Heart left ventricle (tissue), 16 donors: ENCODE results near the gene UTY. TPM values are rescaled to one million over a fixed set of nuclear protein-coding genes. Genes with fewer than 3 reads are reported as not detected.

Experiments
- ATAC-seq, 4 donors: fragments of 200-7000 bp; cut with Tn5 transposase; one replicate each; pipeline ENCODE4 v1.9.1; 2020 to 2022; ENCODE audit warnings: moderate library complexity in 4 of 4, mild to moderate bottlenecking in 3 of 4, moderate number of reproducible peaks in 1 of 4
- DNase-seq, 5 donors: peaks; one replicate each; pipeline ENCODE4 v3.0.0-alpha.2; 2020
- H3K27ac ChIP-seq, 12 donors: fragments of 200-600 bp; sonication (generic) in 4 of 12; one replicate each; pipeline versions ENCODE4 v1.5.0 to v1.8.0; 2016 to 2022; ENCODE audit warnings: mild to moderate bottlenecking in 2 of 12
- H3K27me3 ChIP-seq, 9 donors: fragments of 200-600 bp; sonication (generic) in 2 of 9; one replicate each; pipeline versions ENCODE4 v1.5.1 to v1.8.0; 2016 to 2022; ENCODE audit warnings: mild to moderate bottlenecking in 3 of 9
- H3K36me3 ChIP-seq, 9 donors: fragments of 200-600 bp; sonication (generic) in 2 of 9; one replicate each; pipeline versions ENCODE4 v1.5.0 to v1.8.0; 2018 to 2022; ENCODE audit warnings: mild to moderate bottlenecking in 2 of 9
- H3K4me1 ChIP-seq, 12 donors: fragments of 200-600 bp; sonication (generic) in 4 of 12; one replicate each; pipeline versions ENCODE4 v1.5.0 to v1.8.0; 2016 to 2022; ENCODE audit warnings: mild to moderate bottlenecking in 3 of 12
- H3K4me3 ChIP-seq, 12 donors: fragments of 200-600 bp; sonication (generic) in 4 of 12; one replicate each; pipeline versions ENCODE4 v1.5.0 to v1.8.0; 2017 to 2022; ENCODE audit warnings: mild to moderate bottlenecking in 9 of 12, moderate library complexity in 4 of 12
- H3K9me3 ChIP-seq, 12 donors: fragments of 200-600 bp; sonication (generic) in 4 of 12; one replicate each; pipeline versions ENCODE4 v1.5.0 to v1.8.0; 2016 to 2022; ENCODE audit warnings: mild to moderate bottlenecking in 1 of 12
- POLR2A ChIP-seq, 2 donors: fragments of 450-650 bp; IDR thresholded peaks; one replicate each; pipeline ENCODE4 v1.6.1; 2017; ENCODE audit warnings: antibody characterized with exemption in 2 of 2, mild to moderate bottlenecking in 2 of 2, moderate library complexity in 2 of 2
- WGBS, 4 donors: extraction: QIAGEN DNeasy Blood & Tissue Kit in 2 of 4; methylation state at CpG; one replicate each; pipeline versions ENCODE4 v1.1.5 to v1.1.7; 2013 to 2018; 5-methylcytosine and 5-hydroxymethylcytosine counted together
- intact Hi-C, 10 donors: fragments of 100-400 bp; cut with DNase I; formaldehyde crosslinking; loops; one replicate each; pipeline versions ENCODE4 v1.11.1 to v1.14.2; 2022
- polyA plus RNA-seq, 2 donors: library from polyadenylated mRNA; stranded (reverse); fragments of 200-250 nt; gene quantifications; one replicate each; pipeline ENCODE4 v1.2.3, GENCODE V29; 2013
- total RNA-seq, 9 donors: library from RNA; depleted of rRNA in 2 of 9; stranded (reverse); fragments of >200 nt in 2 of 9; fragmentation: NEBNext Ultra II Directional in 3 of 9; extraction: Animal tissue kit (Norgen Biotek cat#: 25700) in 3 of 9; gene quantifications; one replicate each; pipeline versions ENCODE4 v1.1.0 to v1.2.4, GENCODE V29; 2016 to 2023
- TF ChIP-seq, protein P1 (sequence below), 12 donors: fragments of 200-600 bp; sonication (generic) in 4 of 12; IDR thresholded peaks; one replicate each; pipeline versions ENCODE4 v1.5.0 to v1.8.0; 2018 to 2022; ENCODE audit warnings: antibody characterized with exemption in 12 of 12, mild to moderate bottlenecking in 5 of 12
- donor health status: ischemic (EF 13 %, LVEDD 7.1; RV severe dilation, severe dysfunction).
- donor health status: healthy with polysubstance abuse.
- donor health status: DM: no; HTN: yes; CAD: no.
- donor health status: DM: no; HTN: no; CAD: no.
- donor health status: ischemic (EF 25% LVEDD 6.9; RV normal size, moderate dysfunction).
- donor health status: ischemic (EF 25% LVEDD 5.7; RV mildly dilated, moderate dysfunction).
- donor health status: healthy.
- donor health status: DM: yes; HTN: yes; CAD: no.
- donor health status: ischemic (EF 35%, LVEDD 5.7; RV mildly dilated, moderate dysfunction).
- donor health status: nonischemic (EF 11% LVEDD 7.7; RV severe dilation, severe dysfunction).
- donor health status: DM: yes; HTN: yes; CAD: no.
- donor health status: PGD.
- donor health status: ischemic (EF 29% LVEDD 5.4; RV normal size, mild dysfunction).
- donor health status: nonischemic (EF 23%, LVEDD 6.1; RV moderate dilation, normal function).

Gene UTY
- total and polyA plus RNA-seq, 11 donors: 2.6 to 17.3 (median 11.3) TPM; not detected in 5

DNA sequence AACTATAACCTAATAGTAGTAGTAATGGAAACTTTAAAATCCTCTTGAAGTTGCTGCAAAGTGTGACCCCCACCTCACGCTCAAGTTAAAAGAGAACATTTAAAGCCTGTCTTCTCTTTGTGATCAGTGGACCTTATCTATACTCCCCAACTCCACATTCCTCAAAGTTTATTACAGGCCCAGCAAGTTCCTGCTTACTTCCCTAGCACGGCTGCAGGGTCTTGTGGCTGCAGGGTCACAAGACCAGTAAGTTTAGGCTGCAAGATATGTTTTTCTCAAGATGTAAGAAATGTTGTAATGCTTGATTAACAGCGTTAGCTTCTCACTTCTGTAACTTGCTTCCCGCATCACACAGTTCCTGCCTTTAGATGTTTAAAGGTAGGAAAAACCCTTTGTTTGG is 141.1 kb downstream of the UTY start:
- H3K27me3 ChIP-seq: no peaks in the 10 kb centered on the region
- intact Hi-C loops: no loop called here

DNA sequence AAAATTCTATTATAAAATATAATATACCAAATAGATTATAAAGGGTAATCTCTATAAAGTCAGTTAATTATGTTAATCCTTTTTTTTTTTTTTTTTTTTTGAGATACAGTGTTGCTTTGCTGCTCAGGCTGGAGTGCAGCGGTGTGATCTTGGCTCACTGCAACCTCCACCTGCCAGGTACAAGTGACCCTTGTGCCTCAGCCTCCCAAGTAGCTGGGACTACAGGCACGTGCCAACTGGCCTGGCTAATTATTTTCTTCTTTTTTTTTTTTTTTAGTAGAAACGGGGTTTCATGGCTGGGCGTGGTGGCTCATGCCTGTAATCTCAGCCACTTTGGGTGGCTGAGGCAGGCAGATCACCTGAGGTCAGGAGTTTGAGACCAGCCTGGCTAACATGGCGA is 141.9 kb downstream of the UTY start:
- intact Hi-C loops: no loop called here
- 93 to 95% methylated on average over 5 of the region's 5 CpGs; no CpG with 5 or more reads in 2 of the 4 donors for WGBS, 4 donors
- Histone ChIP-seq H3K27ac (no peak overlapping the region), H3K9me3 (no peaks in the 10 kb centered on the region), H3K4me3 (no peak overlapping the region), H3K27me3 (no peaks in the 10 kb centered on the region), H3K36me3 (peaks cover 0 to 42% (median 0%) of the 10 kb centered on the region in 9 donors), H3K4me1 (peaks cover 0 to 8% (median 0%) of the 10 kb centered on the region in 12 donors)
- DNase-seq (no peak), ATAC-seq (no peak)
- no peak for TF ChIP-seq POLR2A (IDR thresholded peaks at IDR 0.05)
- TF ChIP-seq, protein P1, sequence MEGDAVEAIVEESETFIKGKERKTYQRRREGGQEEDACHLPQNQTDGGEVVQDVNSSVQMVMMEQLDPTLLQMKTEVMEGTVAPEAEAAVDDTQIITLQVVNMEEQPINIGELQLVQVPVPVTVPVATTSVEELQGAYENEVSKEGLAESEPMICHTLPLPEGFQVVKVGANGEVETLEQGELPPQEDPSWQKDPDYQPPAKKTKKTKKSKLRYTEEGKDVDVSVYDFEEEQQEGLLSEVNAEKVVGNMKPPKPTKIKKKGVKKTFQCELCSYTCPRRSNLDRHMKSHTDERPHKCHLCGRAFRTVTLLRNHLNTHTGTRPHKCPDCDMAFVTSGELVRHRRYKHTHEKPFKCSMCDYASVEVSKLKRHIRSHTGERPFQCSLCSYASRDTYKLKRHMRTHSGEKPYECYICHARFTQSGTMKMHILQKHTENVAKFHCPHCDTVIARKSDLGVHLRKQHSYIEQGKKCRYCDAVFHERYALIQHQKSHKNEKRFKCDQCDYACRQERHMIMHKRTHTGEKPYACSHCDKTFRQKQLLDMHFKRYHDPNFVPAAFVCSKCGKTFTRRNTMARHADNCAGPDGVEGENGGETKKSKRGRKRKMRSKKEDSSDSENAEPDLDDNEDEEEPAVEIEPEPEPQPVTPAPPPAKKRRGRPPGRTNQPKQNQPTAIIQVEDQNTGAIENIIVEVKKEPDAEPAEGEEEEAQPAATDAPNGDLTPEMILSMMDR (IDR thresholded peaks at IDR 0.05): no peak

More for the DNA sequence above, 141.1 kb downstream of the UTY start:
- TF ChIP-seq POLR2A (IDR thresholded peaks at IDR 0.05): no peak
- TF ChIP-seq, protein P1 (IDR thresholded peaks at IDR 0.05): no peak
- Histone ChIP-seq H3K4me1 (peaks cover 0 to 8% (median 0%) of the 10 kb centered on the region in 12 donors), H3K27ac (no peak overlapping the region), H3K4me3 (no peak overlapping the region), H3K9me3 (no peaks in the 10 kb centered on the region), H3K36me3 (peaks cover 0 to 39% (median 0%) of the 10 kb centered on the region in 9 donors)
- 65 to 69% methylated on average over 4 of the region's 4 CpGs; no CpG with 5 or more reads in 2 of the 4 donors for WGBS, 4 donors
- DNase-seq (no peak), ATAC-seq (no peak)

DNA sequence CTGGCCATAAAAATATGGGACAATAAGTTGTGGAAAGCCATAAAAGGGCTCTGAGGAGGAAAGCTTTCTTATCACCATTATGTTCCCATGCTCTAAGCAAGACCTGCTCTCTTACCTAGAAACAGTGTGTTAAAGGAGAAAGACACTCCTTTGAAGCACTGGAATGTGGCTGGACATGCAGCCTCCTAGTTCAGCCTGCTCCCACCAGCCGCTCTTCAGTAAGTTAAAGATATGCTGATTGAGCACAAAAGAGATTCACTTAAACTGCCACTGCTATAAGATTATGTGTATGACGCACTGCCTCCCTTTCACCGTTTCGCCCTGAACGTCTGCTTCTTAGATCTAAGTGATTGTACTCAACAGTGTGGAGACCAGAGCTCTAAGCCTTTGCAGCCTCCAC is 146.0 kb downstream of the UTY start:
- Histone ChIP-seq H3K9me3 (no peaks in the 10 kb centered on the region), H3K36me3 (peaks cover 0 to 50% (median 0%) of the 10 kb centered on the region in 9 donors), H3K27ac (no peak overlapping the region), H3K4me3 (no peak overlapping the region), H3K4me1 (peaks cover 0 to 9% (median 0%) of the 10 kb centered on the region in 12 donors), H3K27me3 (no peaks in the 10 kb centered on the region)
- ATAC-seq (no peak), DNase-seq (no peak)
- no peak for TF ChIP-seq POLR2A (IDR thresholded peaks at IDR 0.05)
- TF ChIP-seq, protein P1 (IDR thresholded peaks at IDR 0.05): no peak
- intact Hi-C loops: no loop called here
- WGBS, 4 donors: 82 to 85% methylated on average over 5 of the region's 5 CpGs; no CpG with 5 or more reads in 2 of the 4 donors

DNA sequence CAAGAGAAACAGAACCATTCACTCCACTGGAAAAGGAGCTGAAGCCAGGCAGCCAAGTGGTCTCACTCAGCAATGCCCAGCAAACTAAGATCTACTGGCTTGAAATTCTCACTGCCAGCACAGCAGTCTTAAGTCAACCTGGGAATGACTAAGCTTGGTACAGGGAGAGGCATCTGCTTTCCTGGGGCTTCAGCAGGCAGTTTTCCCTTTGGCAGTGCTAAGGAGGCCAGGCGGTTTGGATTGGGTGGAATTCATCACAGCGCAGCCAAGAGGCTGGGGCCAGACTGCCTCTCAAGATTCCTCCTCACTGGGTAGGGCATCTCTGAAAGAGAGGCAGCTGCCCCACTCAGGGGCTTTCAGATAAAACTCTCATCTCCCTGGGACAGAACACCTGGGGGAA is 149.2 kb downstream of the UTY start:
- no peak overlapping the region for H3K27ac ChIP-seq
- H3K9me3 ChIP-seq: no peaks in the 10 kb centered on the region
- intact Hi-C loops: no loop called here
- DNase-seq (no peak), ATAC-seq (no peak)
- WGBS, 4 donors: 68 to 91% methylated on average over 2 of the region's 2 CpGs; no CpG with 5 or more reads in 2 of the 4 donors
- TF ChIP-seq, protein P1 (IDR thresholded peaks at IDR 0.05): no peak
- TF ChIP-seq POLR2A (IDR thresholded peaks at IDR 0.05): no peak
- H3K27me3 ChIP-seq: no peaks in the 10 kb centered on the region
- no peak overlapping the region for H3K4me3 ChIP-seq
- H3K4me1 ChIP-seq: peaks cover 0 to 9% (median 0%) of the 10 kb centered on the region in 12 donors
- H3K36me3 ChIP-seq: peaks cover 0 to 50% (median 0%) of the 10 kb centered on the region in 9 donors
